PC-9 (cell line): Measurements from ENCODE around the gene RAF1. TPM values are rescaled to one million over a fixed set of nuclear protein-coding genes. Genes with fewer than 3 reads are reported as not detected.

Experiments used
- BruUV-seq: library from RNA; stranded (reverse); fragments of 400-500 nt; replicated peaks from 2 replicates; lab custom pipeline; 2021; lab: Mats Ljungman, UMichigan
- CTCF ChIA-PET: fragments of 300-600 bp; sonication (Branson Sonifier 250); formaldehyde crosslinking; loops from one replicate; lab custom pipeline; 2022; ENCODE audit warnings: antibody characterized with exemption; lab: Charles Lee
- POLR2A ChIA-PET: fragments of 300-600 bp; sonication (Branson Sonifier 250); formaldehyde crosslinking; loops from one replicate; lab custom pipeline; 2022; ENCODE audit warnings: antibody characterized with exemption; ENCODE audit not compliant: unreplicated experiment; lab: Charles Lee
- DNase-seq, 2 experiments: peaks; one replicate each; pipeline versions ENCODE4 v3.0.0 to v3.0.0-alpha.2; 2015 to 2022; ENCODE audit warnings: mixed read lengths in 1 of 2
- H2AFZ ChIP-seq: fragments of 200-600 bp; sonication (generic); 2 replicates; pipeline ENCODE4 v1.8.1; 2017; ENCODE audit warnings: antibody characterized with exemption
- H3F3A ChIP-seq: fragments of 200-600 bp; sonication (generic); 2 replicates; pipeline ENCODE4 v1.8.1; 2017; ENCODE audit warnings: antibody characterized with exemption, mild to moderate bottlenecking, low read depth; ENCODE audit not compliant: insufficient read depth
- H3K27ac ChIP-seq: fragments of 200-600 bp; sonication (generic); 2 replicates; pipeline ENCODE4 v1.6.1; 2016; ENCODE audit warnings: mixed run types
- H3K27me3 ChIP-seq: fragments of 200-600 bp; sonication (generic); 2 replicates; pipeline ENCODE4 v1.6.1; 2016; ENCODE audit warnings: low read depth, mixed run types; ENCODE audit not compliant: insufficient read depth
- H3K36me3 ChIP-seq: fragments of 200-600 bp; sonication (generic); 2 replicates; pipeline ENCODE4 v1.6.1; 2016; ENCODE audit warnings: low read depth, mixed run types
- H3K4me1 ChIP-seq: fragments of 200-600 bp; sonication (generic); replicated peaks from 2 replicates; pipeline ENCODE4 v1.6.1; 2016; ENCODE audit warnings: mixed run types; ENCODE audit not compliant: insufficient read depth
- H3K4me2 ChIP-seq: fragments of 200-600 bp; sonication (generic); 2 replicates; pipeline ENCODE4 v1.6.1; 2017; ENCODE audit warnings: mixed run types
- H3K4me3 ChIP-seq: fragments of 200-600 bp; sonication (generic); 2 replicates; pipeline ENCODE4 v1.6.1; 2016; ENCODE audit warnings: mixed run types
- H3K79me2 ChIP-seq: fragments of 200-600 bp; sonication (generic); 2 replicates; pipeline ENCODE4 v1.6.1; 2017; ENCODE audit warnings: low read depth, mixed run types
- H3K9me2 ChIP-seq: fragments of 200-600 bp; sonication (generic); 2 replicates; pipeline ENCODE4 v1.8.1; 2017; ENCODE audit warnings: mild to moderate bottlenecking; ENCODE audit not compliant: insufficient read depth
- H3K9me3 ChIP-seq: fragments of 200-600 bp; sonication (generic); 2 replicates; pipeline ENCODE4 v1.8.1; 2016; ENCODE audit warnings: low read depth; ENCODE audit not compliant: insufficient read depth
- H4K20me1 ChIP-seq: fragments of 200-600 bp; sonication (generic); 2 replicates; pipeline ENCODE4 v1.8.1; 2017; ENCODE audit not compliant: insufficient read depth
- EZH2 ChIP-seq: fragments of 200-600 bp; sonication (generic); IDR thresholded peaks from 2 replicates; pipeline ENCODE4 v1.8.0; 2017; ENCODE audit warnings: antibody characterized with exemption, low read depth
- intact Hi-C: fragments of 100-400 bp; cut with micrococcal nuclease; formaldehyde crosslinking; loops from one replicate; pipeline ENCODE4 v1.10.0; 2022; ENCODE audit not compliant: unreplicated experiment
- total RNA-seq: library from RNA; stranded (reverse); gene quantifications from 2 replicates; pipeline ENCODE4 v1.2.3, GENCODE V29; 2021
- TF ChIP-seq, protein P1 (sequence below): fragments of 200-600 bp; sonication (generic); conservative IDR thresholded peaks from 2 replicates; pipeline ENCODE4 v1.6.1; 2017; ENCODE audit warnings: mixed run types, antibody characterized with exemption, mild to moderate bottlenecking, moderate library complexity

RAF1 gene
- total RNA-seq, 1 experiment from 2014 or later, result 72.4 TPM

DNA sequence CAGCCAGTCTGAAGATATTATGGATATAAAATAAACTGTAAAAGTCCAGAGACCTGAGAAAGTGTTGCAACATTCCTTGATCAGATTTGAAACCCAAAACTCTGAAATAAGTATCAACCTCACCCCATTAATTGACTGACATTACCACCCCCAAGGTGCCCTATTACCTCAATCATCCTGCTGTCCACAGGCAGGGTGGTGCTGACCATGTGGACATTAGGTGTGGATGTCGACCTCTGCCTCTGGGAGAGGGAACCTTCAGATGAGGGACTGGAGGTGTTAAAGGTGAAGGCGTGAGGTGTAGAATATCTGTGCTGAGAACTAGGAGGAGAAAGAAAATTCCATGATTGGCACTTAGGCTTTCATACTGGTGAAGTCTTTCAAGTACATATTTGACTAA lies 59.9 kb downstream of the RAF1 start:
- ChIA-PET POLR2A (no interaction called here), CTCF (no interaction called here)
- Histone ChIP-seq H3K4me3 (no peak overlapping the region), H3K27ac (no peak overlapping the region), H3K9me3 (no peaks in the 10 kb centered on the region), H3K4me1 (no peaks in the 10 kb centered on the region), H3F3A (peaks cover 5% of the 10 kb centered on the region; the same call in 1 of the 2 replicates), H3K79me2 (no peaks in the 10 kb centered on the region), H2AFZ (no peak overlapping the region), H3K36me3 (peaks cover 27% of the 10 kb centered on the region; the same call in 1 of the 2 replicates), H4K20me1 (peaks cover 9% of the 10 kb centered on the region; the same call in 1 of the 2 replicates), H3K27me3 (no peaks in the 10 kb centered on the region), H3K4me2 (no peak overlapping the region), H3K9me2 (no peaks in the 10 kb centered on the region)
- BruUV-seq, result no TSS peak
- intact Hi-C loops, result loop anchor here (10.0 kb wide), 1 partner anchor 101 kb away; no protein-coding TSS in a partner anchor
- no peak for DNase-seq
- TF ChIP-seq EZH2, result no peak
- TF ChIP-seq, protein P1, sequence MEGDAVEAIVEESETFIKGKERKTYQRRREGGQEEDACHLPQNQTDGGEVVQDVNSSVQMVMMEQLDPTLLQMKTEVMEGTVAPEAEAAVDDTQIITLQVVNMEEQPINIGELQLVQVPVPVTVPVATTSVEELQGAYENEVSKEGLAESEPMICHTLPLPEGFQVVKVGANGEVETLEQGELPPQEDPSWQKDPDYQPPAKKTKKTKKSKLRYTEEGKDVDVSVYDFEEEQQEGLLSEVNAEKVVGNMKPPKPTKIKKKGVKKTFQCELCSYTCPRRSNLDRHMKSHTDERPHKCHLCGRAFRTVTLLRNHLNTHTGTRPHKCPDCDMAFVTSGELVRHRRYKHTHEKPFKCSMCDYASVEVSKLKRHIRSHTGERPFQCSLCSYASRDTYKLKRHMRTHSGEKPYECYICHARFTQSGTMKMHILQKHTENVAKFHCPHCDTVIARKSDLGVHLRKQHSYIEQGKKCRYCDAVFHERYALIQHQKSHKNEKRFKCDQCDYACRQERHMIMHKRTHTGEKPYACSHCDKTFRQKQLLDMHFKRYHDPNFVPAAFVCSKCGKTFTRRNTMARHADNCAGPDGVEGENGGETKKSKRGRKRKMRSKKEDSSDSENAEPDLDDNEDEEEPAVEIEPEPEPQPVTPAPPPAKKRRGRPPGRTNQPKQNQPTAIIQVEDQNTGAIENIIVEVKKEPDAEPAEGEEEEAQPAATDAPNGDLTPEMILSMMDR, result no peak

DNA sequence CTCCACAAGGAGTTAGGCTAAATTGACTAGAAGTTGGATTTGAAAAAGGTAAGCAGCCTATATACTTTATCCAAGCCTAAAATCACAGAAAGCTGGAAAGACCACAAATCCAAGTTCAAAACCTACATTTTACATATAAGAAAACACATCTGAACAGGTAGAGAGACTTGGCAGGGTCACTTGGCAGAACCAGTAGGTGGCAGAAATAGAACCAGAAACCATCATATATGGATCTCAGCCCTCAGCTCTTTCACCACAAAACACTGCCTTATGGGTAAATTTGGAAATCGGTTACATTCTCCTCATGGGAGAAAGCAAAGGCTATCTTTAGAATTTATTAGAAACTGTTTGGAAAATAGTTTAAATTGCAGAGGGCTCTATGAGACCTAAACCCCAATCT lies 62.8 kb downstream of the RAF1 start:
- BruUV-seq, result no TSS peak
- DNase-seq, result no peak
- intact Hi-C loops, result loop anchor here (10.0 kb wide), 1 partner anchor 104 kb away; no protein-coding TSS in a partner anchor
- Histone ChIP-seq H3K4me3 (no peak overlapping the region), H3K79me2 (no peaks in the 10 kb centered on the region), H3K4me1 (no peaks in the 10 kb centered on the region), H4K20me1 (0 out of 2 replicates have a peak, but pooled peaks cover 7% of the 10 kb centered on the region), H3F3A (peaks cover 5% of the 10 kb centered on the region; the same call in 1 of the 2 replicates), H3K9me2 (no peaks in the 10 kb centered on the region), H3K36me3 (peaks cover 27% of the 10 kb centered on the region; the same call in 1 of the 2 replicates), H3K4me2 (no peak overlapping the region), H3K9me3 (no peaks in the 10 kb centered on the region), H3K27me3 (no peaks in the 10 kb centered on the region), H3K27ac (no peak overlapping the region), H2AFZ (no peak overlapping the region)
- no peak for TF ChIP-seq EZH2
- TF ChIP-seq, protein P1, result no peak
- ChIA-PET CTCF (interaction anchor here (0.7 kb wide), 1 partner anchor 47 kb away, joined by 3 read pairs; no protein-coding TSS in a partner anchor), POLR2A (interaction anchor here (0.7 kb wide), 1 partner anchor 222 kb away, joined by 4 read pairs; no protein-coding TSS in a partner anchor)

DNA sequence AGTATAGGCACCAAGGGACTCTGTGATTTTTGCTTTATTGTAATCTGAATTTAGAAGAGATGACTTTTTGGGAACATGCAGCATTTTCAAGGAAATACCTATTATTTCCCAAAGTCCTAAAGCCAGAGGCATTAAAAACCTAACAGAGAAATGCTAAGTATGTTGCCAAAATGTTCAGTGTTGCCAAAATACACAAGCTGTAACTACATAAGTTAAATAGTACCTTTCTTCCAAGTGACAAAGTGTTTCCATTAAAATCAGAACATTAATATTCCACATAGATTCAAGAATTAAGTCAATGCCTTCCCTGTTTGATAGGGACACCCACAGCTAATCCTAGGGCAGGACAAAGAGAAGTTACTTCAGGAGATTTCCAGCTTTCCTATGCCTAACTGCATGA lies 65.0 kb downstream of the RAF1 start:
- POLR2A ChIA-PET, result interaction anchor here (0.6 kb wide), 1 partner anchor 935 kb away, joined by 3 read pairs; no protein-coding TSS in a partner anchor
- Histone ChIP-seq H4K20me1 (0 out of 2 replicates have a peak, but pooled peaks cover 3% of the 10 kb centered on the region), H3K27ac (no peak overlapping the region), H2AFZ (no peak overlapping the region), H3K36me3 (0 out of 2 replicates have a peak, but pooled peaks cover 27% of the 10 kb centered on the region), H3K27me3 (no peaks in the 10 kb centered on the region), H3K9me3 (no peaks in the 10 kb centered on the region), H3K9me2 (no peaks in the 10 kb centered on the region), H3K4me1 (no peaks in the 10 kb centered on the region), H3K79me2 (no peaks in the 10 kb centered on the region), H3K4me2 (no peak overlapping the region), H3K4me3 (no peak overlapping the region), H3F3A (peaks cover under 1% of the 10 kb centered on the region; the same call in 1 of the 2 replicates)
- CTCF ChIA-PET, result interaction anchor here (0.6 kb wide), 1 partner anchor 873 kb away, joined by 7 read pairs; no protein-coding TSS in a partner anchor
- no TSS peak for BruUV-seq
- DNase-seq, result no peak
- TF ChIP-seq EZH2, result no peak
- TF ChIP-seq, protein P1, result no peak
- intact Hi-C loops, result no loop called here
